HG02884 (cell line): ENCODE data around the gene PPP2R2D.

ENCODE experiments used
- ATAC-seq: cut with Tn5 transposase; IDR thresholded peaks from one replicate; pipeline ENCODE4 v1.9.1; 2021; ENCODE audit warnings: mild to moderate bottlenecking, moderate library complexity; ENCODE audit not compliant: unreplicated experiment

The PPP2R2D gene

GRCh38 chr10:131926253-131926652 is 25.4 kb downstream of the PPP2R2D start:
- no peak for ATAC-seq

- no peak for ATAC-seq
Measured at GRCh38 chr10:131926743-131927595, 26.2 kb downstream of the PPP2R2D start.

DNA sequence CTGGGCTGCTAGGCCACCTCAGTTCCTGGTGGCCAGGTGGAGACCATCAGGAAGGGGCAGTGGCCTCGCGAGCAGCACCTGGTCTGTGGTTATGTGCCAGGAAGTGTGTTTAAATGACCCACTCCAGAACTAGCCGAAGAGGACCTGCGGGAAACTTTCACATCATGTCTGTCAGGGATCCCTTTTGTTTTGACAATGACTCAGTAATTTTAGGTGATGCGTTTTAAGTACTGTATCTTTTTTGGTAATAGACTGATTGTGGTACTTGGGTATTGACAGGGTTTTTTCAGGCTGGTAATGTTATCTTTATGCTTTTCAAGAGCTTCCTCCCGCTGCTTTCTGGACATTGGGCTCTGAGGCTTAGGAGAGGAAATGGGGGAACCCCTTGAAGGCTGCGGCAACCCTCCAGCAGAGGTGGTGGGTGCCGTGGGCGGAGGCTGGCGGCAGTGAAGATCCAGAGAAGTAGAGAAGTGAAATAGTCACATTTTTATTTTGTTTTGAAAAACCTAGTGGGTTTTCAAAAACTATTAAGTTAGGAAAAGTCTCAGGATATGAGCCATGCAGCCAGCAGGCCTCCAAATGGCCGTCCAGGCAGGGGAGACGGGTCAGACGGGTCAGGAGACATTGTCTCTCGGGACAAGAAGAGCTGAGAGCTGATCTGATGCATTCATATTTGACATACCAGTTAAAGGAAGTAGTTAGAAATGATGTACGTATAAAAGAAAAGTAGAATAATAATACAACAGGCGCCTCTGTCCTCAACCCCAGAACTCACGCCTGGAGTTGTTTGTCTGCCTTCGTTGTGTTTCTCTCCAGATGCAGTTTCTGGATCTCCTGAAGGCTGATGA is 27.7 kb downstream of the PPP2R2D start:
- ATAC-seq = peak; percentile 88

DNA sequence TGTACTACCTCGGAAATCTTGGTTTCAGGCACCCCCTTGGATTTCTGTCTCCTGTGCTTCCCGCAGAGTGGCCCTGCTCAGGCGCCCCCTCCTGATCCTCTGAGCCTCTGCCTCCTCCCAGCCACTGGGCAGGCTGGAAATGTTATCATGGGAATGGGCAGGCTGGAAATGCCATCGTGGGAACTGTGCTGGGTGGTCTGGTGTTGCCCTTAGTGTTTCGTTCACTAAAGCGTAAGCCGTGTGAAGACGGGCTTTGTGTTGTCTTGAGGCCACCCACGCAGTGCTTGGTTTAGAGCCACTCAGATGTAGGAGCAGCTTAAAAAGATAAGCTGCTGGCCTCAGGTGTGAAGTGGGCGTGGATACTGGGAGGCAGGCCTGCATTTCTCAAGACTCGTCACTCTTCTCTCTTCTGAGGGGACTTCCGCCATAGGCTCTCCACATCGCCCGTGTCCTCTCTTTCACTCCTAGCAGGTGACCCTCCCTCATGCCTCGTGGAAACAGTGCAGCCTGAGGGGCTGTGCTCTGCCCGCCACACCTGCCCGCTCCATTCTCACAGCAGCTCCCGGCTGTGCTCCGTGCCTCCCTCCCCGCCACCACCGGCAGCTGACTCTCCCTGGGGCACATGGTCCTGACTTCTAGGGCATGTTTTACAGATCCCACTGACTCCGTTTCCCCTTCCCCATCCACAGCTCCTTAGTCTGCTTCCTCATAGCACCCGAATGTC is 28.5 kb downstream of the PPP2R2D start:
- no peak for ATAC-seq

DNA sequence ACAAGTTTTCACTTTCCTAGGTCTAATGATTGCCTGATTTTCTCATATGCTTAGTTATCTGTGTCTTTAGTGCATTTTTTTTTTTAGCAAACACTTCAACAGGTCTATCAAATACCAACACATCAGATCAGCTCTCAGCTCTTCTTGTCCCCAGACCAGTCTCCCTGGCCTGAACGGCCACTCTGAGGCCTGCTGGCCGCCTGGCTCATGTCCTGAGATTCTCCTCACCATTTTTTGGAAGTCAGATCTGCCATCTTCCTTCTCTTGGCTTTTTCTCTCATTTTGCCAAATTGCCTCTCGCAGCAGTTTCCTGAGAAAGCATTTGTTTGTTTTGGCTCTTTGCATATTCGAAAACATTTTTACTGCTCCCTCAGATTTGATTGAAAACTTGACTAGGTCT is 29.3 kb downstream of the PPP2R2D start:
- ATAC-seq = no peak

GRCh38 chr10:131930586-131931330 is 29.9 kb downstream of the PPP2R2D start:
- ATAC-seq = no peak

DNA sequence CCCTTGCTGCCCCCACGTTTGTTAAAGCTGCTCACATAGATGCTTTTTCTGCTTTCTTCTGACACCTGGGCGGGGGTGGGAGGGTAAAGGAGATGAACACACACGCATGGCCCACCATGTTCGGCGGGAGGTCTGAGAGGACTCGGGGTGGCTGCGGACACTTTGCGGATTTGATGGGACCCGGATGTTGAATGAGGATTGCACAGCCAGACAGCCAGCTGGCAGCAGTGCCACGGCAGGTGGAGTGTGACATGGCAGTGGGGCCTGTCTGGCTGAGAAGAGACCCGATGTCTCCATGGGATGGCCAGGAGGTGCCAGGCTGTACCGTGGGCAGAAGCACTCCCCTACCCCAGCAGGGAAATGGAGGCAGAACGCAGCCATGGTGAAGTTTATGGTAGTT is 31.2 kb downstream of the PPP2R2D start:
- no peak for ATAC-seq

- ATAC-seq = no peak
Measured at GRCh38 chr10:131933016-131933695, 32.3 kb downstream of the PPP2R2D start.

DNA sequence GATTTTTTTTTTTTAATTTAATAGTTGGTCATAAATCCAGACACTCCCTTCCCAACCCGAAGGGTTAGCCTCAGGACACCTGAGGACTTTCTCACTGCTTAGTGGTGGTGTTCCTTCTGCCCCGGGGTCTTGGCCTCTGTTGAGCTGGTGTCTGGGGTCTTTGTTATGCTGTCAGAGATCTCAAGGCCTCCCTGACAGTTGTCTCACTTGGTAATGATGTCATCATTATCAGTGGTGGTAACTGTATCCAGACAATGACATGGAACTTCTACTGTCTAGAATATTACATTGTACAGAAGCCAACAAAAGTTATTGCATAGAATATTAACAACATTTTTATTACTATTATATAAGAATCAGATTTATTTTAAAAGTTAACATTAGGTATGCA is 32.9 kb downstream of the PPP2R2D start:
- no peak for ATAC-seq

GRCh38 chr10:131934769-131935168 is 34.0 kb downstream of the PPP2R2D start:
- ATAC-seq = no peak

- ATAC-seq = no peak
Measured at GRCh38 chr10:131935260-131935659, 34.5 kb downstream of the PPP2R2D start.

DNA sequence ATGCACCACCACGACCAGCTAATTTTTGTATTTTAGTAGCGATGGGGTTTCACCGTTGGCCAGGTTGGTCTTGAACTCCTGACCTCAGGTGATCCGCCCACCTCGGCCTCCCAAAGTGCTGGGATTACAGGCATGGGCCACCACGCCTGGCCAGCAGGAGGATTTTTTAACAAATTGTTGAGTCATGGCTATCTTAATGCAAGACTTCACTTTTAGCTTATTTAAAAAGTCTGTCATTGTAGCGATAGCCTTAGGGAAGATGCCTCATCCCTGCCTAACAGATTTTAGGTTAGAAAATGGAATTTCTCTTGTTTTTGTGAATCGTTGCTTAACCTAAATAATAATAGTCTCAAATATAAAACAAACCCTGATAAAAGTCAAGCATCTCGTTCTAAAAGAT is 35.5 kb downstream of the PPP2R2D start:
- no peak for ATAC-seq

DNA sequence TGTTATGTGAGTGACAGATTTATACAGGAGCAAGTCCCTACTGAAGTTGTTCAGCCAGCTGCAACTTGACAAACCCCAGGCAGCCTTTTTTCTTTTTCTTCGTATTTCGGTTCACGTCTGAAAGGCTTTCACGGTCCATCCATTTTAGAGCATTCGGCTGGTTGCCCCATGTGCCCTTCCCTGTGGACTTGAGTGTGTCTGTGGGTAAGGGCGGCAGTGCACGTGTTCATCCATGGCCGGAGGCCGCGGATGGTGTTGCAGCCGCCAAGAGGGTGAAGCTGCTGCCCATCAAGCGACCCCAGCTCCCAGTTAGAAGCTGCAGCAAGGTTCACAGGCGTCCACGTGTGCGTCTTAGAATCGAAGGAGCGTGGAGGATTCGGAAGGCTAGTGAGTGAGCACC is 35.9 kb downstream of the PPP2R2D start:
- no peak for ATAC-seq

DNA sequence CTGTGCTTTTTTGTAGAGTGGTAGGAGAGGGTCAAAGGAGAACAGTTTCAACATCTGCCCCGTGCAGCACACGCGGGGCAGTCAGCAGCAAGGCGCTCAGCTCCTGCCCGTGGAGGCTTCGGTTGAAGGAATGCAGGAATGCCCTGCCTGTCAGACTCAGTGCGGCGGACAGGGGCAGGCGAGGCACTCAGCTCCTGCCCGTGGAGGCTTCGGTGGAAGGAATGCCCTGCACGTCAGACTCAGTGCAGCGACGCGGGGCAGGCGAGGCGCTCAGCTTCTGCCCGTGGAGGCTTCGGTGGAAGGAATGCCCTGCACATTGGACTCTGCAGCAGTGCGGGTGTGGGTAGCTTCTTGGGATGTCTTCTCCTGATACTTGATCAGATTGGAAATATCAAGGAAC is 37.0 kb downstream of the PPP2R2D start:
- no peak for ATAC-seq

GRCh38 chr10:131938681-131939080 is 37.9 kb downstream of the PPP2R2D start:
- ATAC-seq = no peak

GRCh38 chr10:131942455-131942854 is 41.6 kb downstream of the PPP2R2D start:
- no peak for ATAC-seq

GRCh38 chr10:131943021-131943814 is 42.4 kb downstream of the PPP2R2D start:
- no peak for ATAC-seq

DNA sequence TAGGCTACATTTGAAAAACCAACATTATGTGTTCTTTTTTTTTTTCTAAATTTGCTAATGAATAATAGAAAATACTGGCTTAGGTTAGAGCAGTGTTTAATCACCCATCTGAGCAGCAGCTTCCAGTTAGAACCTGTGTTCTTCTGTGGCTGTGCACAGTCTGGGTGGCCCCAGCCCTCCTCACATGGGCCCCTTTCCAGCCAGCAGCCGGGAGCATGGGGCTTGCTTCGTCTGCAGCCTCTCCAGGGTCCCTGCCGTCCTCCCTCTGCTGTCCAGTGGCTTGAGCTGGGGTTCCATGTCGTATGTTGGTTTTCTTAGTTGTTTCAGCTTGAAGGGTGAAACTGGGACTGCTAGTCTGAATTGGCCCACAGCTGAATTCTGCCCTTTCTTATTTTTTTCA is 43.6 kb downstream of the PPP2R2D start:
- no peak for ATAC-seq

GRCh38 chr10:131944976-131945695 is 44.3 kb downstream of the PPP2R2D start:
- ATAC-seq = no peak
